Right renal cortex interstitium (tissue), 3 donors: Measurements from ENCODE around the gene RREB1. TPM values are rescaled to one million over a fixed set of nuclear protein-coding genes. Genes with fewer than 3 reads are reported as not detected.
"Not testable (repeated sequence)": the region's sequence is repeated elsewhere in the genome, so short reads cannot be mapped to it uniquely, and the experiment has no call there.

Experiments
- DNase-seq, 3 donors: peaks; one replicate each; pipeline ENCODE4 v3.0.0-alpha.2; 2013; ENCODE audit warnings: low read depth in 3 of 3, low spot score in 2 of 3
- polyA plus RNA-seq, 3 donors: library from polyadenylated mRNA; unstranded; fragments of 120-200 nt; gene quantifications; one replicate each; pipeline ENCODE4 v1.2.1, GENCODE V29; 2013; ENCODE audit not compliant: insufficient read length in 3 of 3

Gene RREB1
- polyA plus RNA-seq, 3 donors: 17.5 to 19.8 (median 19.3) TPM

- DNase-seq: no peak
Observed at GRCh38 chr6:7260291-7261031, 152.7 kb downstream of the RREB1 start.

GRCh38 chr6:7261032-7261841, 153.5 kb downstream of the RREB1 start:
- peak; percentile 64 to 81 (median 73) for DNase-seq

- no peak for DNase-seq
Observed at GRCh38 chr6:7261852-7262461, 154.2 kb downstream of the RREB1 start.

GRCh38 chr6:7262746-7263518, 155.2 kb downstream of the RREB1 start:
- no peak for DNase-seq

GRCh38 chr6:7263519-7263805, 155.7 kb downstream of the RREB1 start:
- DNase-seq: not testable (repeated sequence)

- DNase-seq: no peak
Observed at GRCh38 chr6:7264041-7264440, 156.3 kb downstream of the RREB1 start.

GRCh38 chr6:7264686-7265384, 157.1 kb downstream of the RREB1 start:
- DNase-seq: no peak

- not testable (repeated sequence) for DNase-seq
Observed at GRCh38 chr6:7265385-7265726, 157.6 kb downstream of the RREB1 start.

GRCh38 chr6:7267071-7267465, 159.3 kb downstream of the RREB1 start:
- DNase-seq: no peak

- no peak for DNase-seq
Observed at GRCh38 chr6:7267466-7268091, 159.8 kb downstream of the RREB1 start.

GRCh38 chr6:7268362-7268761, 160.6 kb downstream of the RREB1 start:
- no peak for DNase-seq

- DNase-seq: no peak
Observed at GRCh38 chr6:7268816-7269555, 161.2 kb downstream of the RREB1 start.

GRCh38 chr6:7269816-7270215, 162.1 kb downstream of the RREB1 start:
- no peak for DNase-seq

- no peak for DNase-seq
Observed at GRCh38 chr6:7270320-7271204, 162.8 kb downstream of the RREB1 start.

- DNase-seq: no peak
Observed at GRCh38 chr6:7271205-7271534, 163.4 kb downstream of the RREB1 start.

GRCh38 chr6:7273709-7274108, 165.9 kb downstream of the RREB1 start:
- DNase-seq: no peak

GRCh38 chr6:7274525-7274924, 166.8 kb downstream of the RREB1 start:
- not testable (repeated sequence) for DNase-seq

- no peak for DNase-seq
Observed at GRCh38 chr6:7276199-7276524, 168.4 kb downstream of the RREB1 start.
